HepG2 (cell line): ENCODE data around the gene AREL1. TPM values are rescaled to one million over a fixed set of nuclear protein-coding genes. Genes with fewer than 3 reads are reported as not detected.
A peak's percentile ranks its signal among the peaks of the same experiment; 100 is the strongest.

Experiments
- ATAC-seq: fragments of 200-7000 bp; cut with Tn5 transposase; 3 replicates; pipeline ENCODE4 v1.9.1; 2020; ENCODE audit warnings: mild to moderate bottlenecking, moderate library complexity
- BruUV-seq: library from RNA; stranded (reverse); fragments of 400-500 nt; replicated peaks from 2 replicates; lab custom pipeline; 2021; lab: Mats Ljungman, UMichigan
- CTCF ChIA-PET: fragments of 300-600 bp; formaldehyde crosslinking; extraction: SDS; loops from one replicate; lab custom pipeline; 2021; ENCODE audit warnings: low total read pairs, inconsistent platforms, low intra/inter-chr PET ratio; lab: Yijun Ruan, JAX
- POLR2A ChIA-PET: fragments of 350-600 bp; sonication (Branson Sonifier 250); formaldehyde crosslinking; loops from one replicate; lab custom pipeline; 2020; ENCODE audit warnings: antibody characterized with exemption, inconsistent platforms; lab: Yijun Ruan, JAX
- DNase-seq: peaks from one replicate; pipeline ENCODE4 v3.0.0-alpha.2; 2015; ENCODE audit warnings: low spot score
- FAIRE-seq: peaks from 3 replicates; lab custom pipeline; 2011; peaks lifted over from hg19 to GRCh38; lab: Jason Lieb, UNC
- H2AFZ ChIP-seq: one replicate; pipeline ENCODE4 v1.6.1; 2011; ENCODE audit warnings: low read length, inconsistent platforms
- H3K27ac ChIP-seq: fragments of 300-600 bp; 3 replicates; pipeline ENCODE4 v1.8.0; 2011; ENCODE audit warnings: mixed run types, mild to moderate bottlenecking, mixed read lengths, low read length, inconsistent platforms; ENCODE audit not compliant: insufficient read depth; ENCODE audit errors: extremely low read length
- H3K27me3 ChIP-seq, 2 experiments: fragments of 200-600 bp in 1 of 2; 2 replicates in 1 of 2; 3 replicates in 1 of 2; pipeline versions ENCODE4 v1.6.0 to v1.8.0; 2011; ENCODE audit warnings: low read length in 2 of 2, mild to moderate bottlenecking in 2 of 2, moderate library complexity in 2 of 2, inconsistent platforms in 1 of 2; ENCODE audit not compliant: insufficient read depth in 2 of 2, control insufficient read depth in 1 of 2
- H3K36me3 ChIP-seq, 2 experiments: fragments of 200-600 bp in 1 of 2; replicated peaks in 1 of 2; 2 replicates in 1 of 2; 3 replicates in 1 of 2; pipeline versions ENCODE4 v1.5.1 to v1.8.0; 2011; ENCODE audit warnings: low read length in 2 of 2, inconsistent platforms in 1 of 2; ENCODE audit not compliant: insufficient read depth in 2 of 2, control insufficient read depth in 1 of 2
- H3K4me1 ChIP-seq: 2 replicates; pipeline ENCODE4 v1.5.1; 2012; ENCODE audit warnings: low read length, inconsistent platforms; ENCODE audit not compliant: insufficient read depth
- H3K4me2 ChIP-seq: 2 replicates; pipeline ENCODE4 v1.6.0; 2011; ENCODE audit warnings: low read depth, low read length, inconsistent platforms
- H3K4me3 ChIP-seq, 3 experiments: fragments of 200-600 bp in 1 of 3; sonication (generic), shearing (Covaris generic) in 1 of 3; replicated peaks in 1 of 3; 2 replicates each; pipeline ENCODE4 v1.5.1; 2011 to 2016; ENCODE audit warnings: low read length in 3 of 3, inconsistent platforms in 2 of 3, low read depth in 2 of 3, mild to moderate bottlenecking in 2 of 3, control low read depth in 1 of 3, mixed read lengths in 1 of 3; ENCODE audit not compliant: insufficient read depth in 1 of 3
- H3K79me2 ChIP-seq: one replicate; pipeline ENCODE4 v1.6.1; 2011; ENCODE audit warnings: low read length, inconsistent platforms; ENCODE audit not compliant: insufficient read depth
- H3K9ac ChIP-seq: 2 replicates; pipeline ENCODE4 v1.6.0; 2011; ENCODE audit warnings: mild to moderate bottlenecking, low read depth, low read length, inconsistent platforms; ENCODE audit not compliant: insufficient read depth
- H3K9me3 ChIP-seq: 2 replicates; pipeline ENCODE4 v1.5.1; 2012; ENCODE audit warnings: mild to moderate bottlenecking, low read length
- H4K20me1 ChIP-seq: 2 replicates; pipeline ENCODE4 v1.6.0; 2011; ENCODE audit warnings: inconsistent platforms, mild to moderate bottlenecking, low read length, moderate library complexity; ENCODE audit not compliant: insufficient read depth
- CREM ChIP-seq, 2 experiments: sonication (generic) in 1 of 2; formaldehyde crosslinking in 1 of 2; IDR thresholded peaks; 2 replicates each; pipeline versions ENCODE4 v1.4.0 to v1.6.1; 2016 to 2020; ENCODE audit warnings: antibody characterized with exemption in 1 of 2, mild to moderate bottlenecking in 1 of 2, missing genetic modification reagents in 1 of 2
- NFKB2 ChIP-seq: sonication (generic); formaldehyde crosslinking; IDR thresholded peaks from 2 replicates; pipeline ENCODE4 v1.4.0; 2020; ENCODE audit warnings: missing genetic modification reagents, borderline replicate concordance
- RBM39 ChIP-seq: fragments of 200-400 bp; formaldehyde crosslinking; IDR thresholded peaks from one replicate; pipeline ENCODE4 v1.6.1; 2018; ENCODE audit warnings: antibody characterized with exemption, mild to moderate bottlenecking, low read depth, low read length; ENCODE audit not compliant: poor library complexity, severe bottlenecking
- SAP130 ChIP-seq: IDR thresholded peaks from 2 replicates; pipeline ENCODE4 v1.6.1; 2016; ENCODE audit warnings: low read depth
- SPEN ChIP-seq: sonication (generic); formaldehyde crosslinking; IDR thresholded peaks from 2 replicates; pipeline ENCODE4 v1.5.1; 2020; ENCODE audit warnings: low read depth, mild to moderate bottlenecking, missing genetic modification reagents
- ZNF33A ChIP-seq: sonication (generic); formaldehyde crosslinking; IDR thresholded peaks from 2 replicates; pipeline ENCODE4 v1.5.1; 2020; ENCODE audit warnings: missing genetic modification reagents, mild to moderate bottlenecking, moderate library complexity, borderline replicate concordance
- ZNF567 ChIP-seq: sonication (generic); formaldehyde crosslinking; IDR thresholded peaks from 2 replicates; pipeline ENCODE4 v1.8.1; 2023; ENCODE audit warnings: mild to moderate bottlenecking, missing genetic modification reagents, borderline replicate concordance
- ZNF772 ChIP-seq: sonication (generic); formaldehyde crosslinking; IDR thresholded peaks from 2 replicates; pipeline ENCODE4 v1.5.0; 2020; ENCODE audit warnings: mild to moderate bottlenecking, missing genetic modification reagents
- ZNF792 ChIP-seq: IDR thresholded peaks from 2 replicates; pipeline ENCODE4 v1.6.1; 2016
- WGBS: methylation state at CpG from one replicate; pipeline ENCODE4 v1.1.6; 2017; ENCODE audit warnings: low lambda C conversion rate; 5-methylcytosine and 5-hydroxymethylcytosine counted together
- in situ Hi-C: cut with HindIII; loops from 2 replicates; pipeline ENCODE4 v1.10.0; 2017; ENCODE audit warnings: low pct_unique_long_range_greater_than_20kb; ENCODE audit not compliant: extremely low pct_ligation_motif_present
- intact Hi-C: fragments of 100-400 bp; cut with micrococcal nuclease; formaldehyde crosslinking; loops from one replicate; pipeline ENCODE4 v1.10.0; 2022; ENCODE audit not compliant: unreplicated experiment
- polyA plus RNA-seq, 8 experiments: library from polyadenylated mRNA; depleted of rRNA in 3 of 8; stranded (reverse) in 7 of 8; unstranded in 1 of 8; fragments of >200 nt; fragmentation: Illumina TruSeq in 4 of 8; extraction: Trizol in 4 of 8; gene quantifications; 2 replicates each; pipeline versions ENCODE4 v1.2.1 to v1.2.3, GENCODE V29; 2011 to 2016; ENCODE audit warnings: low read depth in 4 of 8, missing spikeins in 1 of 8, mixed read lengths in 1 of 8; ENCODE audit not compliant: insufficient read depth in 1 of 8
- total RNA-seq, 5 experiments: library from RNA; depleted of rRNA; stranded (reverse); fragments of >200 nt; fragmentation: Illumina TruSeq; extraction: Trizol; gene quantifications; 2 replicates each; pipeline ENCODE4 v1.2.3, GENCODE V29; 2016; ENCODE audit warnings: low read depth in 1 of 5
- TF ChIP-seq, protein P1 (sequence below): IDR thresholded peaks from 2 replicates; pipeline ENCODE4 v1.6.1; 2012; ENCODE audit warnings: inconsistent platforms
- TF ChIP-seq, protein P2 (sequence below): sonication (generic); formaldehyde crosslinking; IDR thresholded peaks from 2 replicates; pipeline ENCODE4 v1.9.0; 2021; ENCODE audit warnings: missing genetic modification reagents, borderline replicate concordance

Gene AREL1
- total and polyA plus RNA-seq, 2 of the 13 experiments (the other 11 are each of a cell fraction or from before 2014, with no cell fraction given) = 21.3 to 25.4 TPM

DNA sequence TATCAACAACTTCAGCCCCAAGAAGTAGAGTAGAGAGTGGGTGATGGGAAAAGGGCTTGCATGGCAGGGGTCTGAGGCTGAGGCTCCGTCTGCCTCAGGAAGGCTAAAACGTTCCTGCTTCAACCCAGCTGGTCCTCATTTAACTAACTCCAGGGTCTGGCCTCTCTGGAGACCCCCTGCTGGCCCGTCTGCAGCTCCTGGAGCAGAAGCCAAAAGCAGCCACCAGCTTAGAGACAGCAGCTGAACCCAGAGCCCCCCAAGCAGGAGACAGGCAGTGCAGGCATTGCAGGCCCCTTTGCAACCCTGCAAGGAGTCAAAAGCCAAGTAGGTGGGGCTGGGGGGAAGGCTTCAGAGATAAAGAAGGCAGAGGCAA is 75.7 kb downstream of the AREL1 start (continued):
- TF ChIP-seq, protein P1, sequence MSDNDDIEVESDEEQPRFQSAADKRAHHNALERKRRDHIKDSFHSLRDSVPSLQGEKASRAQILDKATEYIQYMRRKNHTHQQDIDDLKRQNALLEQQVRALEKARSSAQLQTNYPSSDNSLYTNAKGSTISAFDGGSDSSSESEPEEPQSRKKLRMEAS = no peak
- TF ChIP-seq ZNF567 (CRISPR knock-in tag) = no peak
- no peak for TF ChIP-seq SPEN (CRISPR knock-in tag)
- TF ChIP-seq ZNF33A = no peak
- TF ChIP-seq RBM39 = no peak
- no peak for TF ChIP-seq NFKB2 (CRISPR knock-in tag)

DNA sequence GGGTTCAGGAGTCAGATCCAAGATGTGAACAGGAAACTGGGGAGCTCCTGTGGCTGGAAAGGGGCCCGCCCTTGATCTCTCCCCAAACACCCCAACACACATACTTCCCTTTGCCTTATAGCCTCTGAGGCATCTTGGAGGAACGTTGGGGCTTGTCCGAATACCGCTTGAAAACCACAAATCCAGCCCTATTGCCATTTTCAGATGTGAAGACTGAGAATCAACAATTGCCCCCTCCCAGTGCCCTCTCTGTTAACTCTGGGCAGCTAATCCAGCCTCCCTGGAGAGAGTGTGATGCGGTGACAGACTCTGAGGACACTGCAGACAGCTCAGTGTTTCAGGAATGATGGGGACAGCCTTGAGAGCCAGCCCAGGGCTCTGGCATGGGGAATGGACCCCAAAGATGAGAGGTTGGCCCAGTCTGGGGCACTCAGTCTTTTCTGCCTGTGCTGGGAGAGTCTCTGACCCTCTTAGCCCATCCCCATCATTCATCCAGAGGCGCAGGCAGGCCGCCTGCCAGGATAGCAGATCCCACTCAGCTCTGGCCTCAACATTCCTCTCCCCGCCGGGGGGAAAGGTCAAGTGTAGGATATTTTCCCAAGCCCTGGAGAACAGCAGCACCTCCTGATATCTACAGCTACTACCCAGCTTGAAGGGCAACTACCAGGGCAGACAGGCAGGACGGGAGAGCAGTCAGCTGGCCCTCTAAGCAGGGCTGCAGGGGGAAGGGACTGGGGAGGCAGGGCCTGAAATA is 76.3 kb downstream of the AREL1 start:
- Histone ChIP-seq H3K4me3 (no peak overlapping the region), H3K36me3 (no peaks in the 10 kb centered on the region), H4K20me1 (no peaks in the 10 kb centered on the region), H2AFZ (no peak overlapping the region), H3K4me2 (no peak overlapping the region), H3K4me1 (peaks cover 46% of the 10 kb centered on the region), H3K79me2 (no peaks in the 10 kb centered on the region), H3K27me3 (no peaks in the 10 kb centered on the region; a peak in 1 of 5 replicates), H3K9me3 (no peaks in the 10 kb centered on the region), H3K27ac (no peak overlapping the region), H3K9ac (no peak overlapping the region)
- TF ChIP-seq CREM (IDR thresholded peaks at IDR 0.05) = no peak
- TF ChIP-seq CREM (CRISPR knock-in tag; IDR thresholded peaks at IDR 0.05) = no peak
- no peak for TF ChIP-seq SAP130
- no peak for TF ChIP-seq ZNF772
- TF ChIP-seq ZNF792 (CRISPR knock-in tag) = no peak
- TF ChIP-seq, protein P2, sequence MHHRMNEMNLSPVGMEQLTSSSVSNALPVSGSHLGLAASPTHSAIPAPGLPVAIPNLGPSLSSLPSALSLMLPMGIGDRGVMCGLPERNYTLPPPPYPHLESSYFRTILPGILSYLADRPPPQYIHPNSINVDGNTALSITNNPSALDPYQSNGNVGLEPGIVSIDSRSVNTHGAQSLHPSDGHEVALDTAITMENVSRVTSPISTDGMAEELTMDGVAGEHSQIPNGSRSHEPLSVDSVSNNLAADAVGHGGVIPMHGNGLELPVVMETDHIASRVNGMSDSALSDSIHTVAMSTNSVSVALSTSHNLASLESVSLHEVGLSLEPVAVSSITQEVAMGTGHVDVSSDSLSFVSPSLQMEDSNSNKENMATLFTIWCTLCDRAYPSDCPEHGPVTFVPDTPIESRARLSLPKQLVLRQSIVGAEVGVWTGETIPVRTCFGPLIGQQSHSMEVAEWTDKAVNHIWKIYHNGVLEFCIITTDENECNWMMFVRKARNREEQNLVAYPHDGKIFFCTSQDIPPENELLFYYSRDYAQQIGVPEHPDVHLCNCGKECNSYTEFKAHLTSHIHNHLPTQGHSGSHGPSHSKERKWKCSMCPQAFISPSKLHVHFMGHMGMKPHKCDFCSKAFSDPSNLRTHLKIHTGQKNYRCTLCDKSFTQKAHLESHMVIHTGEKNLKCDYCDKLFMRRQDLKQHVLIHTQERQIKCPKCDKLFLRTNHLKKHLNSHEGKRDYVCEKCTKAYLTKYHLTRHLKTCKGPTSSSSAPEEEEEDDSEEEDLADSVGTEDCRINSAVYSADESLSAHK (CRISPR knock-in tag) = no peak
- DNase-seq (no peak), ATAC-seq (peak; percentile 19; the same call in 2 of the 3 replicates), FAIRE-seq (no peak)
- no TSS peak for BruUV-seq
- intact Hi-C loops (loop anchor here (2.0 kb wide), 1 partner anchor 18 kb away; no protein-coding TSS in a partner anchor), in situ Hi-C loops (no loop called here)
- CTCF ChIA-PET = no interaction called here
- POLR2A ChIA-PET = interaction anchor here (1.3 kb wide), 1 partner anchor 18 kb away, joined by 5 read pairs; no protein-coding TSS in a partner anchor
- WGBS = 40% methylated on average over 5 of the region's 10 CpGs
